HL-60 (cell line): ENCODE results near the gene MCEMP1.

Experiments used
- GABPA ChIP-seq: IDR thresholded peaks from 2 replicates; pipeline ENCODE4 v1.6.1; 2012; ENCODE audit warnings: low read depth
- POLR2AphosphoS5 ChIP-seq: IDR thresholded peaks from 2 replicates; pipeline ENCODE4 v1.6.1; 2012; ENCODE audit warnings: low read depth
- TF ChIP-seq, protein P1 (sequence below): IDR thresholded peaks from one replicate; pipeline ENCODE4 v1.5.1; 2011; ENCODE audit warnings: low read length, control low read depth, inconsistent platforms; ENCODE audit not compliant: insufficient read depth

DNA sequence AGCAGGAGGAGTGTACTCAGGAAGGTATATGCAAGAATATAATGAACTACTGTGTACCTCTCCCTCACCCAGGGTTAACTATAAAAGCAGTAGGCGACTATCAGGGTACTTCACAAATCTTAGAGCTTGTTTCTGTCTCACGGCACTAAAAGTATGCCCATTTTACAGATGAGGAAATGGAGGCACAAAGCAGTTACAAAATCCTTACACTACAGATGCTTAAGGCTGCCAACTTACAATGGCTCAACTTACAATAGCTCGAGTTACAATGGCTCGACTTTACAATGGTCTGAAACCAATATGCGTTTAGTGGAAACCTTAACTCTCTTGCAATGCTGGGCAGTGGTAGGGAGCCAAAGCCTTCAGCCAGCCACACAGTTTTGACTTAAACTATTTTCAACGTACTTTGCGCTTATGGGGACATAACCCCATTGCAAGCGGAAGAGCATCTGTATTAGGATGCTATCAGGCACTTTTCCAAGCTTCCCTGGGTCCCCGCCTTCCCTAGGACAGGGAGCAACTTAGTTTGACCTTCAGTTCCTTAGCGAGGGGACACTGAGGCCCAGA is 20.9 kb downstream of the MCEMP1 start:
- TF ChIP-seq, protein P1, sequence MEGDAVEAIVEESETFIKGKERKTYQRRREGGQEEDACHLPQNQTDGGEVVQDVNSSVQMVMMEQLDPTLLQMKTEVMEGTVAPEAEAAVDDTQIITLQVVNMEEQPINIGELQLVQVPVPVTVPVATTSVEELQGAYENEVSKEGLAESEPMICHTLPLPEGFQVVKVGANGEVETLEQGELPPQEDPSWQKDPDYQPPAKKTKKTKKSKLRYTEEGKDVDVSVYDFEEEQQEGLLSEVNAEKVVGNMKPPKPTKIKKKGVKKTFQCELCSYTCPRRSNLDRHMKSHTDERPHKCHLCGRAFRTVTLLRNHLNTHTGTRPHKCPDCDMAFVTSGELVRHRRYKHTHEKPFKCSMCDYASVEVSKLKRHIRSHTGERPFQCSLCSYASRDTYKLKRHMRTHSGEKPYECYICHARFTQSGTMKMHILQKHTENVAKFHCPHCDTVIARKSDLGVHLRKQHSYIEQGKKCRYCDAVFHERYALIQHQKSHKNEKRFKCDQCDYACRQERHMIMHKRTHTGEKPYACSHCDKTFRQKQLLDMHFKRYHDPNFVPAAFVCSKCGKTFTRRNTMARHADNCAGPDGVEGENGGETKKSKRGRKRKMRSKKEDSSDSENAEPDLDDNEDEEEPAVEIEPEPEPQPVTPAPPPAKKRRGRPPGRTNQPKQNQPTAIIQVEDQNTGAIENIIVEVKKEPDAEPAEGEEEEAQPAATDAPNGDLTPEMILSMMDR: no peak
- TF ChIP-seq POLR2AphosphoS5 (no peak), GABPA (no peak)
